ENCODE data around the gene MRTO4.
"Not testable (repeated sequence)": the region's sequence is repeated elsewhere in the genome, so short reads cannot be mapped to it uniquely, and the experiment has no call there.

Gene MRTO4

DNA sequence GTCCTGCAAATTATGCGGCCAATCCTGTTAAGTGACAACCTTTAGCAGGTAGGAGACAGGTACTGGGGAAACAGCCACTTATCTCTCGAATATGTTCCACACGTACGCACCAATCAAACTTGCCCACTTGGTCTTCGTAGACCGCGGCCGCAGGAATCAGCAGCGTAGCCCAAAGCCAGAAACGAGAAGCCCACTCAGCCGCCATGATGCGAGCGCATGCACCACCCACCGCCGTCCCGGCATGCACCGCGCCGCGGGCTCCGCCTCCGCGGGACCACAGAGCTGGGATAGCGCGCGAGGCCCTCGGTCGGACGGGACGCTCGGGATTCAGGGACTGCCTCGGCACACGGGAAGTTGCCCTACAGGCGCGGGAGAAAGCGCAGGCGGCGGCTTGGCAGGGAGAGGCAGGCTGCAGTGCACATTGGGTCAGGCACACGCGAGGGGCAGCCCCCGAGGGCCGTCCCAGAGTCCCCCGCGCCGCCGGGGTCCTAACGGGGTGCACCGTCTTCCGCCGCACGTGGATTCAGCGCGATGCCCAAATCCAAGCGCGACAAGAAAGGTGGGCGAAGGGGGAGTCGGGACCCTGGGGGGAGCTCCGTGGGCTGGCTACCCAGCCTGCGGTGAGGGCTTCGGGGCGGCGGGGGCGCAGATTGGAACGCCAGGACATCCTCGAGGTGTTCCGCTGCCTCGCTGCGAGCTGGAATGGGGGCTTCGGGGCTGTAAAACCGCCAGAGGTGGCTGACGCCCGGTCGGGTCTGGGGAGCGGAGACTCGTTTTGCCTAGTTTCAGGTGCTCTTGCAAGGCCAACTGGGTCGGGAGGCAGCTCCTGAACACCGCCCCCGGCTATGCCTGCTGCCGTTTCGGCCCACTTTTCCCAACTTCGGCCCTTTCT, at the start of gene MRTO4, which contains the start of gene EMC1:
Gene MRTO4 (plus strand): TSS at position 501 of the 892 bp plus-strand sequence. CDS start 31 bp downstream, at position 532.
Gene EMC1 (minus strand): TSS at position 220 of the 892 bp plus-strand sequence. CDS start 15 bp downstream, at position 205.
- in situ Hi-C loops (cut with MboI; ENCODE audit: low sequenced_read_pairs) = no loop called here

DNA sequence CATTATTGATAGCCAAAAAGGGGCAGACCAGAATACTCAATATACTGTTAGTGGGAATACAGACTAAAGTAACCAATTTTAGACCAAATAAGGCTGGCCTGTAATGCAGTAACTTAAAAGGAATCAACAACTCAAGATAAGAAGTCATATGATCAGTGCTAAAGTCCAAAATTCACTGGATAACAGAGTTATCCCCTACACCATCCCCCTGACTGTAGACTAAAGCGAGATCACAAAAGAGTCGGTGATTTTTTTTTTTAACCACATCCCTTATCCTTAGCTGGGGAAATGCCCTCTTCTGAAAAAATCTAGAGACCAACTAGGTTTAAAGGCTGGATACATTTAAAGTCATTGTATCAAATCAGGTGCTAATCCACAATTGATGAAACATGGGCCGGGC, 49.2 kb upstream of the MRTO4 start:
- in situ Hi-C loops (cut with MboI; ENCODE audit: low sequenced_read_pairs) = no loop called here

- in situ Hi-C loops (cut with MboI; ENCODE audit: low sequenced_read_pairs) = no loop called here
Measured at GRCh38 chr1:19203440-19203839, 48.2 kb upstream of the MRTO4 start.

- in situ Hi-C loops (cut with MboI; ENCODE audit: low sequenced_read_pairs) = no loop called here
Measured at GRCh38 chr1:19204446-19205266, 46.9 kb upstream of the MRTO4 start.

- in situ Hi-C loops (cut with MboI; ENCODE audit: low sequenced_read_pairs) = no loop called here
Measured at GRCh38 chr1:19205403-19205802, 46.2 kb upstream of the MRTO4 start.

- in situ Hi-C loops (cut with MboI; ENCODE audit: low sequenced_read_pairs) = no loop called here
Measured at GRCh38 chr1:19205845-19206244, 45.8 kb upstream of the MRTO4 start.

DNA sequence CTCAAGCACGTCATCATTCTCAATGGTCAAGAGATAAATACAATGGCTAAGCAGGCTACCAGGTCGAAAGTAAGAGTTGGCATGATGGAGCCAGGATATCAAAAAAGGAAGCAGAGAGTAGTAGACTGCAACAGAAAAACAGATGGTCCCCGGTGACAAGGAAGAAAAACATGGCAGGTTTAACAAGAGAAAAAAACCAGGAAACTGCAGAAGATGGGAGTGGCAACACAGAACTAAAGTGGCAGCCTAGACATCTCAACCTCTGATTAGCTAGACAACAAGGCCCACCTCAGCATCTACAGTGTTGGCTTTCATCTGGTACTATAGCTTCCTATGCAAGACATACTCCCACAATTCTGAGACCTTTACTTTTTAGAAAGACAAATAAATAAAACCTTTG, 44.7 kb upstream of the MRTO4 start:
- in situ Hi-C loops (cut with MboI; ENCODE audit: low sequenced_read_pairs) = no loop called here

- in situ Hi-C loops (cut with MboI; ENCODE audit: low sequenced_read_pairs) = no loop called here
Measured at GRCh38 chr1:19208710-19209438, 42.7 kb upstream of the MRTO4 start.

- in situ Hi-C loops (cut with MboI; ENCODE audit: low sequenced_read_pairs) = no loop called here
Measured at GRCh38 chr1:19209439-19209989, 42.1 kb upstream of the MRTO4 start.

- in situ Hi-C loops (cut with MboI; ENCODE audit: low sequenced_read_pairs) = no loop called here
Measured at GRCh38 chr1:19209990-19210771, 41.4 kb upstream of the MRTO4 start, which contains the start of gene UBR4. Gene UBR4, minus strand, starts transcription at chr1:19210266. Its CDS starts 18 bp downstream, at chr1:19210248.

- in situ Hi-C loops (cut with MboI; ENCODE audit: low sequenced_read_pairs) = no loop called here
Measured at GRCh38 chr1:19210772-19211549, 40.6 kb upstream of the MRTO4 start.

DNA sequence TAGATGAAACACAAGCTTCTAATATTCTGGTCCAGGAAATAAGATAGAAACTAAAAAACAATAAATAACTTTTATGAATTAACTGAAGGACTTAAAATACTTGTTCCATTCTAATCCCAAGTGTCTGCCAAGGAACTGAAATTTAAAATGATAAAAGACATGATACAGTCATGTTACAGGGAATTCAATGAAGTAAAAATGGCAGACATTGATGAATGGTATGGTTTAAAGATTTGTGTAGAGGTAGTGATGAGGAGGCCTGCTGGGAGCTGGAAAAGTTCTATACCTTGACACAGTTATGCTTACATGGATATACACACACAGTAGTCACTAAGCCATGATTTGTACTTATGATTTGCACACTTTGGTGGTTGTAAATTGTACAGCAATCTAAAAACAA, 39.4 kb upstream of the MRTO4 start:
- in situ Hi-C loops (cut with MboI; ENCODE audit: low sequenced_read_pairs) = no loop called here

- in situ Hi-C loops (cut with MboI; ENCODE audit: low sequenced_read_pairs) = no loop called here
Measured at GRCh38 chr1:19213580-19213979, 38.0 kb upstream of the MRTO4 start.

DNA sequence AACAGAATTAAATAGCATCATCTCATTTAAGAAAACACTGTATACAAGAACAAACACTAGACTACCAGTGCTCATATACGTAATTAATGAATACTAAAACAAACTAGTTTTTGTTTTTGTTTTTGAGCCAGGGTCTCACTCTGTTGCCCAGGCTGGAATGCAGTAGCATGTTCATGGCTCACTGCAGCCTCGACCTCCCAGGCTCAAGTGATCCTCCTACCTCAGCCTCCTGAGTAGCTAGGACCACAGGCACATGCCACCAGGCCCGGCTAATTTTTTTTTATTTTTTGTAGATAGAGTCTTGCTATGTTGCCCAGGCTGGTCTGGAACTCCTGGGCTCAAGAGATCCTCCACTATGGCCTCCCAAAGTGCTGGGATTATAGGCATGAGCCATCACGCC, 35.0 kb upstream of the MRTO4 start:
- in situ Hi-C loops (cut with MboI; ENCODE audit: low sequenced_read_pairs) = not testable (repeated sequence)

GRCh38 chr1:19219451-19219850, 32.2 kb upstream of the MRTO4 start:
- in situ Hi-C loops (cut with MboI; ENCODE audit: low sequenced_read_pairs) = no loop called here

- in situ Hi-C loops (cut with MboI; ENCODE audit: low sequenced_read_pairs) = no loop called here
Measured at GRCh38 chr1:19220080-19220846, 31.3 kb upstream of the MRTO4 start.

GRCh38 chr1:19220991-19221390, 30.6 kb upstream of the MRTO4 start:
- in situ Hi-C loops (cut with MboI; ENCODE audit: low sequenced_read_pairs) = no loop called here

DNA sequence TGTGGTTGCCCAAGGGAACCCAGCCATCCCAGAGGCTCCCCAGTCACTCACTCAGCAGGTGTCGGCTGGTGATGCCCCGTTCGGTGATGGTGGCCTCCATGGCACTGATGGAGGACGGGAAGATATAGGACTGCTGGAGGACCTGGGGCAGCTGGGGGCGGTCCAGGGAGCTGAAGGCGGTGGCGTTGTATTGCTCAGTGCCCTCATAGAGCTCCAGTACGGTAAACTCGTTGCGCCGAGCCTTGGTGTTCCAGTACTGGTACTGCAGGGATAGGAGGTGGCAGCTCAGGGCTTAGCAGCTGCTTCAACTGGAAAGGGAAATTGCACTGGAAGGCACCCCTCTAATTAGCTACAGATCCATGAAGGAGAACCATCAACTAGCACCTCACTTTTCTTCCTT, 29.0 kb upstream of the MRTO4 start:
- in situ Hi-C loops (cut with MboI; ENCODE audit: low sequenced_read_pairs) = no loop called here

All from hTERT RPE-1 (cell line).